ENCODE results near the gene PRRG3.

GRCh38 chrX:151701071-151701470 lies 5.8 kb downstream of the PRRG3 start:
- TF ChIP-seq GATA3 (IDR thresholded peaks at IDR 0.05; ENCODE audit: low read depth, low read length), result no peak
- no peak for TF ChIP-seq GATA2 (IDR thresholded peaks at IDR 0.05; ENCODE audit: low read depth, low read length)

Measured in SH-SY5Y (cell line).